ENCODE results near the gene TSC22D4. TPM values are rescaled to one million over a fixed set of nuclear protein-coding genes. Genes with fewer than 3 reads are reported as not detected.

TSC22D4 gene
- polyA plus RNA-seq, 4 donors, result 31.7 to 57.9 (median 49.6) TPM

DNA sequence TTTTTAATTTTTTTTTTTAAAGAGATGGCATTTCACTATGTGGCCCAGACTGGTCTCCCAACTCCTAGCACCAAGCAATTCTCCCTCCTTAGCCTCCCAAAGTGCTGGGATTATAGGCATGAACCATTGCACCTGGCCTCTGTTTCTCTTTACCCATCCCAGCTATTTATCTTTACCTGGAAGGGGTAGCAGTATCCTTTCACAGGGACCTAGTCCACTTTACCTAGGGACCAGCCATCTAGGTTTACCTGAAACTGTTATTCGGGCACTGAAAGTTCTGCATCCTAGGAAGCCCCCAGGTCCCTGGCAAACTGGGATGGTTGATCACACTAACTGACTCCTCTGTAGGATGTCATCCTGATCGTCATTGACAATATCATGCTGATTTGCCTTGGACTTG, 38.3 kb upstream of the TSC22D4 start:
- H3K27ac ChIP-seq (ENCODE audit: low read depth in 1 of 3, low read length in 2 of 3), result no peak overlapping the region
- H3K4me1 ChIP-seq (ENCODE audit: control insufficient read depth in 3 of 3, insufficient read depth in 2 of 3, low read depth in 1 of 3, low read length in 2 of 3), result no peaks in the 10 kb centered on the region
- WGBS, 3 donors, result 74 to 87% (median 85%) methylated on average over 2 of the region's 2 CpGs
- H3K9me3 ChIP-seq (ENCODE audit: control insufficient read depth in 2 of 2, insufficient read depth in 1 of 2, low read depth in 1 of 2, low read length in 1 of 2), result no peaks in the 10 kb centered on the region
- DNase-seq (no peak), FAIRE-seq (no peak)
- H3K36me3 ChIP-seq (ENCODE audit: control insufficient read depth in 3 of 3, insufficient read depth in 2 of 3, low read depth in 1 of 3, low read length in 3 of 3), result no peaks in the 10 kb centered on the region
- H3K4me3 ChIP-seq (ENCODE audit: low read depth in 1 of 3, low read length in 3 of 3), result no peak overlapping the region
- H3K27me3 ChIP-seq (ENCODE audit: control insufficient read depth in 3 of 3, insufficient read depth in 3 of 3, low read length in 3 of 3), result no peaks in the 10 kb centered on the region

DNA sequence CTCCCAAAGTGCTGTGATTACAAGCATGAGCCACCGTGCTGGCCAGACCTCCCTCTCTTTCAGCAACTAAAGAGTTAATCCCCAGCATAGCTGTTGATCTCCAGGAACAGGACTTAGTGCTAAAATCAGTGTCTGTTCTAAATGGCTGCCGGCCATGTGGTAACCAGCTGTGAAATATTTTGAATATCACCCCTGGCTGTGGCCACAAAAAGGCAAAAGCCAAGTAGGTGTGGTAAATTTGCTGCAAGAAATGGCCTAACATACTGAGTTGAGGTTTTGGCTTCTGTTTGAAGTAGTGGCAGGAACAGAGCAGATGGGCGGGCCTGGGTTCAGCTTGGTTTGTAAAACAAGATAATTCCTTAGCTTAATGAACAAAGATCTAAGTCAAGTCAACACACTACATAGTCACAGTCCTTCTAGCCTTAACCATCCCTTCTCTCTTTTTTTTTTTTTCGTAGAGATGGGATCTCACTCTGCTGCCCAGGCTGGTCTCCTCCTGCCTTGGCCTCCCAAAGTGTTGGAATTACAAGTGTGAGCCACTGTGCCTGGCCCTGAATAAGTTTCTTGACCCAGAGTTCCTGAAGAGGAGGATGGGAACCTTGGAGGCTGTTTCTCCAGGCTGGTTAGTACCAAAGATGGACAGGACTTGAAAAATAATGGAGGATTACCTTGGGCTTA, 37.3 kb upstream of the TSC22D4 start:
- no peaks in the 10 kb centered on the region for H3K9me3 ChIP-seq (ENCODE audit: control insufficient read depth in 2 of 2, insufficient read depth in 1 of 2, low read depth in 1 of 2, low read length in 1 of 2)
- H3K27me3 ChIP-seq (ENCODE audit: control insufficient read depth in 3 of 3, insufficient read depth in 3 of 3, low read length in 3 of 3), result no peaks in the 10 kb centered on the region
- no peak for FAIRE-seq
- H3K4me3 ChIP-seq (ENCODE audit: low read depth in 1 of 3, low read length in 3 of 3), result no peak overlapping the region
- peak; percentile 7 to 33 for DNase-seq
- no peak overlapping the region for H3K27ac ChIP-seq (ENCODE audit: low read depth in 1 of 3, low read length in 2 of 3)
- 47 to 60% (median 53%) methylated on average over 4 of the region's 4 CpGs for WGBS, 3 donors
- no peaks in the 10 kb centered on the region for H3K36me3 ChIP-seq (ENCODE audit: control insufficient read depth in 3 of 3, insufficient read depth in 2 of 3, low read depth in 1 of 3, low read length in 3 of 3)
- H3K4me1 ChIP-seq (ENCODE audit: control insufficient read depth in 3 of 3, insufficient read depth in 2 of 3, low read depth in 1 of 3, low read length in 2 of 3), result no peaks in the 10 kb centered on the region

DNA sequence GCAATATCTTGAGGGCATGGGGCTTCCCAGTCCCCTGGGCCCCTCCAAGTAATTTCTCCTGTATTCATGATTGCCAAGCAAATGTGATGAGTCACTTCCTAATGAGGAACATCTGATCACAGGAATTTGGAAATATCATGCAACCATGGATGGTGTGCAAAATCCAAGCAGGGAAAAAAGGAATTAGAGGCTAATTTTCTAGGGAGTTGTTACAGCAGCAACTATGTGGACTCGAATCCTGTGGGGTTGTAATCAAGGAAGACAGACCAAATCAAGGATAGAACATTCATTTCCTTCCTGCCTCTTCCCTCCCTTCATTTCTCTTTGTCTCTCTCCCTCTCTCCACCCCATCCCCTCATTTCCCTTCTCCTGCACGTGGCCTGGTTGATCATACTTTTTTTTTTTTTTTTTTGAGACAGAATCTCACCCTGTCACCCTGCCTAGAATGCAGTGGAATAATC, 36.1 kb upstream of the TSC22D4 start:
- Histone ChIP-seq H3K27ac (ENCODE audit: low read depth in 1 of 3, low read length in 2 of 3) (no peak overlapping the region), H3K4me3 (ENCODE audit: low read depth in 1 of 3, low read length in 3 of 3) (no peak overlapping the region), H3K4me1 (ENCODE audit: control insufficient read depth in 3 of 3, insufficient read depth in 2 of 3, low read depth in 1 of 3, low read length in 2 of 3) (no peaks in the 10 kb centered on the region), H3K9me3 (ENCODE audit: control insufficient read depth in 2 of 2, insufficient read depth in 1 of 2, low read depth in 1 of 2, low read length in 1 of 2) (no peaks in the 10 kb centered on the region), H3K27me3 (ENCODE audit: control insufficient read depth in 3 of 3, insufficient read depth in 3 of 3, low read length in 3 of 3) (no peaks in the 10 kb centered on the region), H3K36me3 (ENCODE audit: control insufficient read depth in 3 of 3, insufficient read depth in 2 of 3, low read depth in 1 of 3, low read length in 3 of 3) (no peaks in the 10 kb centered on the region)
- FAIRE-seq (no peak), DNase-seq (no peak)
- 41 to 69% (median 60%) methylated on average over 1 to 2 of the region's 2 CpGs for WGBS, 3 donors

DNA sequence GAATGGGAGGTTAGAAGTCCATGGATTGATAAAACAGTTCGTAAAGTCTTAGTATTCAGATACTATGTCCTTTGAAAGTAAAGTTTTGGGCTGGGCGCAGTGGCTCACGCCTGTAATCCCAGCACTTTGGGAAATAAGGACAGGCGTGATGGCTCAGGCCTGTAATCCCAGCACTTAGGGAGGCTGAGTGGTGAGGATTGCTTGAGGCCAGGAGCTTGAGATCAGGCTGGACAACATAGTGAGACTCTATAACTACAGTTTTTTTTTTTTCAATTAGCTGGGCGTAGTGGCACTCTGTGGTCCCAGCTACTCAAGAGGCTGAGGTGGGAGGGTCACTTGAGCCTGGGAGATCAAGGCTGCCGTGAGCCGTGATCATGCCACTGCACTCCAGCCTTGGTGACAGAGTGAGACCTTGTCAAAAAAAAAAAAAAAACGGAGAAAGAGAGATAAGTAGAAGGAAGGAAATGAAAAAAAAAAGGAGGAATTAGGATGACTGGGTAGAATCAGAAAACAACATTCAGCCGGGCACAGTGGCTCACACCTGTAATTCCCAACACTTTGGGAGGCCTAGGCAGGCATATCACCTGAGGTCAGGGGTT, 34.3 kb upstream of the TSC22D4 start:
- no peaks in the 10 kb centered on the region for H3K4me1 ChIP-seq (ENCODE audit: control insufficient read depth in 3 of 3, insufficient read depth in 2 of 3, low read depth in 1 of 3, low read length in 2 of 3)
- no peak overlapping the region for H3K4me3 ChIP-seq (ENCODE audit: low read depth in 1 of 3, low read length in 3 of 3)
- H3K9me3 ChIP-seq (ENCODE audit: control insufficient read depth in 2 of 2, insufficient read depth in 1 of 2, low read depth in 1 of 2, low read length in 1 of 2), result no peaks in the 10 kb centered on the region
- 72 to 87% (median 79%) methylated on average over 8 to 9 of the region's 9 CpGs for WGBS, 3 donors
- H3K27me3 ChIP-seq (ENCODE audit: control insufficient read depth in 3 of 3, insufficient read depth in 3 of 3, low read length in 3 of 3), result no peaks in the 10 kb centered on the region
- FAIRE-seq (no peak), DNase-seq (no peak)
- no peak overlapping the region for H3K27ac ChIP-seq (ENCODE audit: low read depth in 1 of 3, low read length in 2 of 3)
- H3K36me3 ChIP-seq (ENCODE audit: control insufficient read depth in 3 of 3, insufficient read depth in 2 of 3, low read depth in 1 of 3, low read length in 3 of 3), result no peaks in the 10 kb centered on the region

DNA sequence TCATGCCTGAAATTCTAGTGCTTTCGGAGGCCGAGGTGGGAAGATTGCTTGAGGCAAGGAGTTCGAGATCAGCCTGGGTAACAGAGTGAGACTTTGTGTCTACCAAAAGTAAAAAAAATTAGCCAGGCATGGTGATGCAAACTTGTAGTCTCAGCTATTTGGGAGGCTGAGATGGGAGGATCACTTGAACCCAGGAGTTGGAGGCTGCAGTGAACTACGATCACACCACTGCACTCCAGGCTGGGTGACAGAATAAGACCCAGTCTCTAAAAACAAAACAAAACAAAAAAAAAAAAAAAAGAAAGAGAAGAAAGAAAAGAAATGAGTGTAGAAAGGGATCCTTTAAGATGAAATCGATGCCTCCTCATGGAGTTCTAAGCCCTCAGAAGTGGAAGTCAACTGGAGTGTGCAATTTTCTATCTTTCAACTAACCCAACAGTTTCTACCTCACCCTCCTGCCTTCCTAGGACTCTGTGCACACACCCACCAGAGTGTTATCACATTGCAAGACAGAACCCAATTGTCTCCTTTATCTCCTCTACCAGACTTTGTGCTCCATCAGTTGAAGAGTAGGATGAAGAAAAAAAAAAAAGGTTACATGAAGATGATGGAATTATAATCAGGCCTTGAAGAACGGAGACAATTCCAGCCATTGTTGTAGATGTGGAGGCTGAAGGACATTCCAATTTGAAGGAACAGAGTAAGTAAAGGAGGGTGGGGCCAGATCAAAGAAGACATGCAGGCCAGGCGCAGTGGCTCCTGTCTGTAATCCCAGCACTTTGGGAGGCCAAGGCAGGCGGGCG, 31.6 kb upstream of the TSC22D4 start:
- DNase-seq, result no peak
- FAIRE-seq, result no peak
- Histone ChIP-seq H3K4me3 (ENCODE audit: low read depth in 1 of 3, low read length in 3 of 3) (no peak overlapping the region), H3K9me3 (ENCODE audit: control insufficient read depth in 2 of 2, insufficient read depth in 1 of 2, low read depth in 1 of 2, low read length in 1 of 2) (no peaks in the 10 kb centered on the region), H3K4me1 (ENCODE audit: control insufficient read depth in 3 of 3, insufficient read depth in 2 of 3, low read depth in 1 of 3, low read length in 2 of 3) (no peaks in the 10 kb centered on the region), H3K36me3 (ENCODE audit: control insufficient read depth in 3 of 3, insufficient read depth in 2 of 3, low read depth in 1 of 3, low read length in 3 of 3) (no peaks in the 10 kb centered on the region), H3K27me3 (ENCODE audit: control insufficient read depth in 3 of 3, insufficient read depth in 3 of 3, low read length in 3 of 3) (no peaks in the 10 kb centered on the region), H3K27ac (ENCODE audit: low read depth in 1 of 3, low read length in 2 of 3) (no peak overlapping the region)
- 61 to 81% (median 73%) methylated on average over 9 of the region's 9 CpGs for WGBS, 3 donors

DNA sequence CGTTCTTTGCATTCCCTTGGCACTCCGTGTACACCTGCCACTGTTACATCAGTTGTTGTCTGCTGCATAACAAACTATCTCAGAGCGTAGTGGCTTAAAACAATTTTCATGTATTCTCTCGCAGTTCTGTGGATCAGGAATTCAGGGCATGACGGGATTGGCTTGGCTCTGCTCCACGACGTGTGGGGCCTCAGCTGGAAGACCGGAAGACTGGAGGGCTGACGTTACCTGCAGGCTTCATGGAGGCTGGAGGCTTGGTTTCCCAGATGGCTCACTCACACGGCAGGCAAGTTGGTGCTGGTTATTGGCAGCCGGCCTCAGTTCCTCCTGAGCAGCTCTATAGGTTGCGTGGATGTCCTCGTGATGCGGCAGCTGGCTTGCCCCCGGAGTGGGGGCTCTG, 30.2 kb upstream of the TSC22D4 start:
- 72 to 86% (median 85%) methylated on average over 15 of the region's 15 CpGs for WGBS, 3 donors
- H3K4me1 ChIP-seq (ENCODE audit: control insufficient read depth in 3 of 3, insufficient read depth in 2 of 3, low read depth in 1 of 3, low read length in 2 of 3), result no peaks in the 10 kb centered on the region
- no peaks in the 10 kb centered on the region for H3K9me3 ChIP-seq (ENCODE audit: control insufficient read depth in 2 of 2, insufficient read depth in 1 of 2, low read depth in 1 of 2, low read length in 1 of 2)
- no peak for DNase-seq
- H3K27me3 ChIP-seq (ENCODE audit: control insufficient read depth in 3 of 3, insufficient read depth in 3 of 3, low read length in 3 of 3), result no peaks in the 10 kb centered on the region
- no peak overlapping the region for H3K4me3 ChIP-seq (ENCODE audit: low read depth in 1 of 3, low read length in 3 of 3)
- H3K27ac ChIP-seq (ENCODE audit: low read depth in 1 of 3, low read length in 2 of 3), result no peak overlapping the region
- no peak for FAIRE-seq
- H3K36me3 ChIP-seq (ENCODE audit: control insufficient read depth in 3 of 3, insufficient read depth in 2 of 3, low read depth in 1 of 3, low read length in 3 of 3), result no peaks in the 10 kb centered on the region

DNA sequence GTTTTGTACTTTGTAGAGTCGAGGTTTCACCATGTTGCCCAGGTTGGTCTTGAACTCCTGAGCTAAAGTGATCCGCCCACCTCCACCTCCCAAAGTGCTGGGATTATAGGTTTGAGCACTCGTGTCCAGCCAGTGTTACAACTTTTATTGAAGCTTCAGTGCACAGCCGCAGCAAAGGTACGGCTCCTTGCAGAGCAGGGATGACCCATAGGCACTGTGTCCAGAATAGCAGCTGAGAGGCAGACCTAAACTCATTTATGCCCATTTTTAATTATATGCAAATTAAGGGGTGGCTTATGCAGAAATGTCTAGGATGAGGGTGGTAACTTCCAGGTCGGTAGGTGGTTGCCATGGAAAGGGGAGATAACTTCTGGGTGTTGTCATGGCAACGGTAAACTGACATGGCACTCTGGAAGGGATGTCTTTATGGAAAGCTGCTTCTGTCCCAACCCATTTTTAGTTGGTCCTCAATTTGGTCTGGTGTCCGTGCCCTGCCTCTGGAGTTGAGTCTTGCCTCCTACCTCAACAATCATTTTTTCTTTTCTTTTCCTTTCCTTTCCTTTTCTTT, 27.4 kb upstream of the TSC22D4 start:
- H3K4me1 ChIP-seq (ENCODE audit: control insufficient read depth in 3 of 3, insufficient read depth in 2 of 3, low read depth in 1 of 3, low read length in 2 of 3), result no peaks in the 10 kb centered on the region
- H3K36me3 ChIP-seq (ENCODE audit: control insufficient read depth in 3 of 3, insufficient read depth in 2 of 3, low read depth in 1 of 3, low read length in 3 of 3), result no peaks in the 10 kb centered on the region
- H3K9me3 ChIP-seq (ENCODE audit: control insufficient read depth in 2 of 2, insufficient read depth in 1 of 2, low read depth in 1 of 2, low read length in 1 of 2), result no peaks in the 10 kb centered on the region
- H3K4me3 ChIP-seq (ENCODE audit: low read depth in 1 of 3, low read length in 3 of 3), result no peak overlapping the region
- no peak overlapping the region for H3K27ac ChIP-seq (ENCODE audit: low read depth in 1 of 3, low read length in 2 of 3)
- DNase-seq, result no peak
- no peaks in the 10 kb centered on the region for H3K27me3 ChIP-seq (ENCODE audit: control insufficient read depth in 3 of 3, insufficient read depth in 3 of 3, low read length in 3 of 3)
- no peak for FAIRE-seq
- 66 to 70% (median 66%) methylated on average over 8 of the region's 8 CpGs for WGBS, 3 donors

DNA sequence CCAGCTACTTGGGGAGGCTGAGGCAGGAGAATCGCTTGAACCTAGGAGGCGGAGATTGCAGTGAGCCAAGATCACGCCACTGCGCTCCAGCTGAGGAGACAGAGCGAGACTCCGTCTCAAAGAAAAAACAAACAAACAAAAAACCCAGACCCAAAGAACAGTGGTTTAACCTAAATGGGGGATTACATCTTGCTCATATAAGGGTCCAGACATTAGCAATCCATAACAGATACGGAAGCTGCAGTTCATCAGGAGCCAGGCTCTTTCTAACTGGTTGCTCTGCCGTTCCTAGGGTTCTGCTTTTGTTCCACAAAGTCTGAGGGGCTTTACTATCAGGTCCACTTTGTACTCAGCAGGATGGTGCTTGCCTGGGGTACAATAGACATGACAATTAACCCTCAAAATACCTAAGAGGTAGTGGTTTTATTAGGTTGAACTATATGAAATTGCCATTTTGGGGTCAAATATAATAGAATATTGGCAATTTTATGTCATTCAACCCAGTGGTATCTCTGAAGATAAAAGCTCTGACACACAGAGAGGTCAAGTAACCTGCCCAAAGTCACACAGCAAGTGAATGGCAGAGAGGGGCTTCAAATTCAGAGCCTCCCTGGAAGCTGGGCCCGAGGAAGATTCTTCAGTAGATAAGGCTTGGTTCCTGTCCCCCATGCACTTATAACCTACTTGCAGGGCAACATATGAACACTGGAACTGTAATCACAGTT, 26.0 kb upstream of the TSC22D4 start:
- H3K27ac ChIP-seq (ENCODE audit: low read depth in 1 of 3, low read length in 2 of 3), result no peak overlapping the region
- no peaks in the 10 kb centered on the region for H3K27me3 ChIP-seq (ENCODE audit: control insufficient read depth in 3 of 3, insufficient read depth in 3 of 3, low read length in 3 of 3)
- DNase-seq (no peak), FAIRE-seq (no peak)
- no peaks in the 10 kb centered on the region for H3K36me3 ChIP-seq (ENCODE audit: control insufficient read depth in 3 of 3, insufficient read depth in 2 of 3, low read depth in 1 of 3, low read length in 3 of 3)
- H3K4me3 ChIP-seq (ENCODE audit: low read depth in 1 of 3, low read length in 3 of 3), result no peak overlapping the region
- 89 to 95% (median 93%) methylated on average over 9 of the region's 9 CpGs for WGBS, 3 donors
- no peaks in the 10 kb centered on the region for H3K9me3 ChIP-seq (ENCODE audit: control insufficient read depth in 2 of 2, insufficient read depth in 1 of 2, low read depth in 1 of 2, low read length in 1 of 2)
- H3K4me1 ChIP-seq (ENCODE audit: control insufficient read depth in 3 of 3, insufficient read depth in 2 of 3, low read depth in 1 of 3, low read length in 2 of 3), result no peaks in the 10 kb centered on the region
